ENCODE measurements around the gene THBS1.

DNA sequence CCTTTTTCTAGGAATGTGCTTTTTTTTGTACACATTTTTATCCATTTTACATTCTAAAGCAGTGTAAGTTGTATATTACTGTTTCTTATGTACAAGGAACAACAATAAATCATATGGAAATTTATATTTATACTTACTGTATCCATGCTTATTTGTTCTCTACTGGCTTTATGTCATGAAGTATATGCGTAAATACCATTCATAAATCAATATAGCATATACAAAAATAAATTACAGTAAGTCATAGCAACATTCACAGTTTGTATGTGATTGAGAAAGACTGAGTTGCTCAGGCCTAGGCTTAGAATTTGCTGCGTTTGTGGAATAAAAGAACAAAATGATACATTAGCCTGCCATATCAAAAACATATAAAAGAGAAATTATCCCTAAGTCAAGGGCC lies 16.5 kb downstream of the THBS1 start:
- TF ChIP-seq, protein P1, sequence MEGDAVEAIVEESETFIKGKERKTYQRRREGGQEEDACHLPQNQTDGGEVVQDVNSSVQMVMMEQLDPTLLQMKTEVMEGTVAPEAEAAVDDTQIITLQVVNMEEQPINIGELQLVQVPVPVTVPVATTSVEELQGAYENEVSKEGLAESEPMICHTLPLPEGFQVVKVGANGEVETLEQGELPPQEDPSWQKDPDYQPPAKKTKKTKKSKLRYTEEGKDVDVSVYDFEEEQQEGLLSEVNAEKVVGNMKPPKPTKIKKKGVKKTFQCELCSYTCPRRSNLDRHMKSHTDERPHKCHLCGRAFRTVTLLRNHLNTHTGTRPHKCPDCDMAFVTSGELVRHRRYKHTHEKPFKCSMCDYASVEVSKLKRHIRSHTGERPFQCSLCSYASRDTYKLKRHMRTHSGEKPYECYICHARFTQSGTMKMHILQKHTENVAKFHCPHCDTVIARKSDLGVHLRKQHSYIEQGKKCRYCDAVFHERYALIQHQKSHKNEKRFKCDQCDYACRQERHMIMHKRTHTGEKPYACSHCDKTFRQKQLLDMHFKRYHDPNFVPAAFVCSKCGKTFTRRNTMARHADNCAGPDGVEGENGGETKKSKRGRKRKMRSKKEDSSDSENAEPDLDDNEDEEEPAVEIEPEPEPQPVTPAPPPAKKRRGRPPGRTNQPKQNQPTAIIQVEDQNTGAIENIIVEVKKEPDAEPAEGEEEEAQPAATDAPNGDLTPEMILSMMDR (IDR thresholded peaks at IDR 0.05), result no peak
- TF ChIP-seq ZFX (IDR thresholded peaks at IDR 0.05; ENCODE audit: borderline replicate concordance), result no peak
